Fibroblast of lung (primary cell): Measurements from ENCODE around the gene HSPG2.

Experiments used
- CTCF ChIP-seq, 2 donors: IDR thresholded peaks in 1 of 2; conservative IDR thresholded peaks in 1 of 2; 1 replicate in 1 of 2; 2 replicates in 1 of 2; pipeline ENCODE4 v1.5.1; 2011 to 2012; ENCODE audit warnings: low read length in 2 of 2, control low read depth in 1 of 2, inconsistent platforms in 1 of 2, low read depth in 1 of 2, mild to moderate bottlenecking in 1 of 2
- EZH2 ChIP-seq: IDR thresholded peaks from 2 replicates; pipeline ENCODE4 v1.5.1; 2012; ENCODE audit warnings: low read length, control low read depth, mild to moderate bottlenecking; ENCODE audit errors: missing control alignments

GRCh38 chr1:21902026-21903012 is 34.8 kb downstream of the HSPG2 start:
- TF ChIP-seq CTCF (conservative IDR thresholded peaks at IDR 0.05 in 1 of 2, IDR thresholded peaks at IDR 0.05 in 1 of 2; ENCODE audit: low read depth in 1 of 2, low read length in 2 of 2): no peak
- TF ChIP-seq EZH2: no peak
